ENCODE results near the gene CALML6. TPM values are rescaled to one million over a fixed set of nuclear protein-coding genes. Genes with fewer than 3 reads are reported as not detected.

CALML6 gene
- polyA plus RNA-seq, 2 of the 4 experiments (the other 2 are of a cell fraction), result 0.49 TPM

DNA sequence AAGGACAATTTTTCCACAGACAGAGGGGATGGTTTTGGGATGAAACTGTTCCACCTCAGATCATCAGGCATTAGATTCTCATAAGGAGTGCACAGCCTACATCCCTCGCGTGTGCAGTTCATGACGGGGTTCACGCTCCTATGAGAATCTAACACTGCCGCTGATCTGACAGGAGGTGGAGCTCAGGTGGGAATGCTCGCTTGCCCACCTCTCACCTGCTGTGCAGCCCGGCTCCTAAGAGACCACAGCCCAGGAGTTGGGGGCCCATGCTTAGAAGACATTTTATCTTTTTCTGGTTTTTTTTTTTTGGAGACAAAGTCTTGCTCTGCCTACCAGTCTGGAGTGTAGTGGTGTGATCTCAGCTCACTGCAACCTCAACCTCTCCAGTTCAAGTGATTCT lies 40.2 kb upstream of the CALML6 start:
- no peaks in the 10 kb centered on the region for H3K9me3 ChIP-seq
- WGBS (ENCODE audit: missing lambda C conversion rate), result 93% methylated on average over 7 of the region's 7 CpGs
- no peak overlapping the region for H3K4me2 ChIP-seq
- CTCF ChIA-PET, result interaction anchor here (0.8 to 2.1 kb wide), 4 partner anchors 9 to 32 kb away, joined by 3 to 5 read pairs (median 4); no protein-coding TSS in a partner anchor
- no peak for FAIRE-seq
- no peak for ATAC-seq
- no peak for TF ChIP-seq SMC3 (IDR thresholded peaks at IDR 0.05)
- TF ChIP-seq CEBPB (IDR thresholded peaks at IDR 0.05), result no peak
- no peak for TF ChIP-seq KDM1A (IDR thresholded peaks at IDR 0.05; ENCODE audit: low read depth)
- no peak for TF ChIP-seq BHLHE40 (IDR thresholded peaks at IDR 0.05; ENCODE audit: low read depth, low read length)
- TF ChIP-seq, protein P1, sequence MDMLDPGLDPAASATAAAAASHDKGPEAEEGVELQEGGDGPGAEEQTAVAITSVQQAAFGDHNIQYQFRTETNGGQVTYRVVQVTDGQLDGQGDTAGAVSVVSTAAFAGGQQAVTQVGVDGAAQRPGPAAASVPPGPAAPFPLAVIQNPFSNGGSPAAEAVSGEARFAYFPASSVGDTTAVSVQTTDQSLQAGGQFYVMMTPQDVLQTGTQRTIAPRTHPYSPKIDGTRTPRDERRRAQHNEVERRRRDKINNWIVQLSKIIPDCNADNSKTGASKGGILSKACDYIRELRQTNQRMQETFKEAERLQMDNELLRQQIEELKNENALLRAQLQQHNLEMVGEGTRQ (IDR thresholded peaks at IDR 0.05), result no peak
- no peak for TF ChIP-seq FOXS1 (CRISPR knock-in tag; IDR thresholded peaks at IDR 0.05)
- no peak for TF ChIP-seq MYC (IDR thresholded peaks at IDR 0.05; ENCODE audit: borderline replicate concordance, low read length)
- TF ChIP-seq, protein P2, sequence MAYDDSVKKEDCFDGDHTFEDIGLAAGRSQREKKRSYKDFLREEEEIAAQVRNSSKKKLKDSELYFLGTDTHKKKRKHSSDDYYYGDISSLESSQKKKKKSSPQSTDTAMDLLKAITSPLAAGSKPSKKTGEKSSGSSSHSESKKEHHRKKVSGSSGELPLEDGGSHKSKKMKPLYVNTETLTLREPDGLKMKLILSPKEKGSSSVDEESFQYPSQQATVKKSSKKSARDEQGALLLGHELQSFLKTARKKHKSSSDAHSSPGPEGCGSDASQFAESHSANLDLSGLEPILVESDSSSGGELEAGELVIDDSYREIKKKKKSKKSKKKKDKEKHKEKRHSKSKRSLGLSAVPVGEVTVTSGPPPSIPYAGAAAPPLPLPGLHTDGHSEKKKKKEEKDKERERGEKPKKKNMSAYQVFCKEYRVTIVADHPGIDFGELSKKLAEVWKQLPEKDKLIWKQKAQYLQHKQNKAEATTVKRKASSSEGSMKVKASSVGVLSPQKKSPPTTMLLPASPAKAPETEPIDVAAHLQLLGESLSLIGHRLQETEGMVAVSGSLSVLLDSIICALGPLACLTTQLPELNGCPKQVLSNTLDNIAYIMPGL (CRISPR knock-in tag; IDR thresholded peaks at IDR 0.05; ENCODE audit: borderline replicate concordance), result no peak
- H3K4me1 ChIP-seq, result no peaks in the 10 kb centered on the region
- no peak overlapping the region for H3K4me3 ChIP-seq
- H3K27ac ChIP-seq, result no peak overlapping the region
- POLR2A ChIA-PET, result interaction anchor here (0.8 kb wide), 1 partner anchor 9 kb away, joined by 4 read pairs; no protein-coding TSS in a partner anchor
- no peak for DNase-seq (ENCODE audit: low read depth in 1 of 2, low spot score in 1 of 2)

- TF ChIP-seq NR3C1 (IDR thresholded peaks at IDR 0.05) (no peak), NFE2L2 (conservative IDR thresholded peaks at IDR 0.05; ENCODE audit: low read length) (no peak), ELK1 (IDR thresholded peaks at IDR 0.05; ENCODE audit: low read depth, low read length) (no peak), CHD4 (IDR thresholded peaks at IDR 0.05; ENCODE audit: borderline replicate concordance) (no peak), ESRRA (IDR thresholded peaks at IDR 0.05; ENCODE audit: borderline replicate concordance, low read length) (no peak), CHD2 (IDR thresholded peaks at IDR 0.05; ENCODE audit: low read length, partially characterized antibody) (no peak), CBX8 (IDR thresholded peaks at IDR 0.05) (no peak), REST (IDR thresholded peaks at IDR 0.05) (no peak), HES2 (IDR thresholded peaks at IDR 0.05) (no peak), HOXB13 (CRISPR knock-in tag; IDR thresholded peaks at IDR 0.05; ENCODE audit: low read depth) (no peak), CBX2 (IDR thresholded peaks at IDR 0.05; ENCODE audit: borderline replicate concordance, low read depth) (no peak)
- TF ChIP-seq, protein P3, sequence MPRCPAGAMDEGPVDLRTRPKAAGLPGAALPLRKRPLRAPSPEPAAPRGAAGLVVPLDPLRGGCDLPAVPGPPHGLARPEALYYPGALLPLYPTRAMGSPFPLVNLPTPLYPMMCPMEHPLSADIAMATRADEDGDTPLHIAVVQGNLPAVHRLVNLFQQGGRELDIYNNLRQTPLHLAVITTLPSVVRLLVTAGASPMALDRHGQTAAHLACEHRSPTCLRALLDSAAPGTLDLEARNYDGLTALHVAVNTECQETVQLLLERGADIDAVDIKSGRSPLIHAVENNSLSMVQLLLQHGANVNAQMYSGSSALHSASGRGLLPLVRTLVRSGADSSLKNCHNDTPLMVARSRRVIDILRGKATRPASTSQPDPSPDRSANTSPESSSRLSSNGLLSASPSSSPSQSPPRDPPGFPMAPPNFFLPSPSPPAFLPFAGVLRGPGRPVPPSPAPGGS (IDR thresholded peaks at IDR 0.05), result no peak
- H3K4me1 ChIP-seq, result no peaks in the 10 kb centered on the region
- H3K4me2 ChIP-seq, result no peak overlapping the region
- WGBS (ENCODE audit: missing lambda C conversion rate), result 100% methylated on average over 1 of the region's 1 CpG
- no peak overlapping the region for H3K27ac ChIP-seq
- no peak for ATAC-seq
- DNase-seq (ENCODE audit: low read depth in 1 of 2, low spot score in 1 of 2), result no peak
- FAIRE-seq, result no peak
- ChIA-PET POLR2A (no interaction called here), CTCF (interaction anchor here (0.8 to 2.1 kb wide), 4 partner anchors 11 to 31 kb away, joined by 3 to 5 read pairs (median 4); no protein-coding TSS in a partner anchor)
- H3K4me3 ChIP-seq, result no peak overlapping the region
- H3K9me3 ChIP-seq, result no peaks in the 10 kb centered on the region
These were observed 39.1 kb upstream of the CALML6 start for GRCh38 chr1:1875932-1876331.
